Coronary artery (tissue), 2 donors: ENCODE data around the gene OR4D2.
"Not testable (repeated sequence)": the region's sequence is repeated elsewhere in the genome, so short reads cannot be mapped to it uniquely, and the experiment has no call there.

ENCODE experiments used
- DNase-seq: peaks from one replicate; pipeline ENCODE4 v3.0.0-alpha.2; 2017; ENCODE audit warnings: low spot score
- H3K27ac ChIP-seq, 2 donors: fragments of 200-600 bp; sonication (generic); one replicate each; pipeline ENCODE4 v1.5.1; 2016 to 2019
- H3K4me3 ChIP-seq: fragments of 200-600 bp; sonication (generic); 2 replicates; pipeline ENCODE4 v1.5.1; 2016; ENCODE audit warnings: mild to moderate bottlenecking, moderate library complexity
- CTCF ChIP-seq: fragments of 200-600 bp; sonication (generic); IDR thresholded peaks from one replicate; pipeline ENCODE4 v1.5.1; 2019; ENCODE audit warnings: antibody characterized with exemption

OR4D2 gene

GRCh38 chr17:58166682-58167081, at the start of gene OR4D2:
TSS of gene OR4D2 (plus strand) at chr17:58166982. CDS start at chr17:58169656, 2,674 bp downstream.
- no peak for TF ChIP-seq CTCF
- DNase-seq: no peak
- Histone ChIP-seq H3K27ac (no peak within 1 kb of the TSS), H3K4me3 (no peak within 1 kb of the TSS)

- DNase-seq: no peak
- no peak overlapping the region for H3K4me3 ChIP-seq
- no peak for TF ChIP-seq CTCF
- no peak overlapping the region for H3K27ac ChIP-seq
Measured at GRCh38 chr17:58117382-58117781, 49.4 kb upstream of the OR4D2 start.

- no peak for TF ChIP-seq CTCF
- Histone ChIP-seq H3K27ac (no peak overlapping the region), H3K4me3 (no peak overlapping the region)
Measured at GRCh38 chr17:58119491-58119890, 47.3 kb upstream of the OR4D2 start.

GRCh38 chr17:58120195-58120822, 46.5 kb upstream of the OR4D2 start:
- TF ChIP-seq CTCF: no peak
- no peak overlapping the region for H3K27ac ChIP-seq
- DNase-seq: no peak
- H3K4me3 ChIP-seq: no peak overlapping the region

More at GRCh38 chr17:58119491-58119890, 47.3 kb upstream of the OR4D2 start:
- no peak for DNase-seq

- TF ChIP-seq CTCF: no peak
- Histone ChIP-seq H3K27ac (no peak overlapping the region), H3K4me3 (no peak overlapping the region)
- no peak for DNase-seq
Measured at GRCh38 chr17:58121925-58122324, 44.9 kb upstream of the OR4D2 start.

- no peak for TF ChIP-seq CTCF
- Histone ChIP-seq H3K27ac (no peak overlapping the region), H3K4me3 (no peak overlapping the region)
- no peak for DNase-seq
Measured at GRCh38 chr17:58127846-58128245, 38.9 kb upstream of the OR4D2 start.

GRCh38 chr17:58132697-58133096, 34.1 kb upstream of the OR4D2 start:
- not testable (repeated sequence) for H3K27ac ChIP-seq, DNase-seq, H3K4me3 ChIP-seq
